DMS114 treated with DMSO at 0.1 percent for 48 hours (cell line): Measurements from ENCODE around the gene NFIA.

Experiments
- DNase-seq: peaks from one replicate; lab custom pipeline; 2025; ENCODE audit not compliant: unreplicated experiment; lab: John Stamatoyannopoulos, UW

Gene NFIA

DNA sequence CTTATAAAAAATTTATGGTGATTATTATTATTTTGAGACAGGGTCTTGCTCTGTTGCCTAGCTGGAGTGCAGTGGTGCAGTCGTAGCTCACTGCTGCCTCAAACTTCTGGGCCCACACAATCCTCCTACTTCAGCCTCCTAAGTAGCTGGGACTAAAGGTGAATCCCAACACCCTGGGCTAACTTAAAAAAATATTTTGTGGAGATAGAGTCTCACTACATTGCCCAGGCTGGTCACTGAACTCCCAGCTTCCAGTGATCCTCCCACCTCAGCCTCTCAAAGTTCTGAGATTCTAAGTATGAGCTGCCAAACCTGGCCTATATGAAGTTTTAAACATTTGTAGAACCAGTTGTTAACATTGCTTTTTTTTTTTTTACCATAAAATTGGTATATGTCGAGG is 18.2 kb downstream of the NFIA start:
- DNase-seq = no peak

DNA sequence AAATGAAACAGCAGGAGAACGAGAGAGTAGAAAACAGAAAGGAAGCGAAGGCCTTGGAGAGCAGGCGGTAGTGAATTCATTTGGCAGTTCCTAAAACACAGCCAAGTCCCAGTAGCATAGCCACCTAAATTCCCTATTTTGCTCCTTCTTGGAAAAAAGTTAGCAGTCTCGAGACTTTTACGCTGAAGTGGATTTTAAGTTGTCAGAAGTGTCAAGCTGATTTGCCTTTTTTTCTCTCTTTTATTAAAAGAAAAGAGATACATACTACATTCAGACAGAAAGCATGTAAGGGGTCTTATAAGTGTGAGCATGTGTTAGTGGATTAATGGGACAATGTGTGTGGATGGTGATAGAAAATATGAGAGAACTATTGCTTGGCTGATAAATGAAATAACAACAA is 19.2 kb downstream of the NFIA start:
- no peak for DNase-seq

DNA sequence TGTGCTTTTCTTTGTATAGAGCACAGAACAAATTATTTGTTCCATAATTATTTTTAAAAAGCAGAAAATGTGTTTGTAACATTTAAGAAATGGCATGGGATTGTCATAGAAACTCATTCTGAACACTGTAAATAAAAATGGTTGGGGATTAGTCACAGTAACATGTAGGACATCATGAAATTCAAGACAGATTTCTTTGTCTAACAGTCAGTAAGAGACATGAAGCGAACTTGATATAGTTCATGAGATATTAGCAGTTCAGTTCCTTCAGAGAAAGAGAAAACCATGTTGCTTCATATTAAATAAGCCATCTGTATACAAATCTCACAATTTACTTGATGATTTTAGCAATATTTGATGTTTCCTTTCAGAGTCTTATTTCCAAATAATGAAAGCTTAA is 19.7 kb downstream of the NFIA start:
- no peak for DNase-seq

DNA sequence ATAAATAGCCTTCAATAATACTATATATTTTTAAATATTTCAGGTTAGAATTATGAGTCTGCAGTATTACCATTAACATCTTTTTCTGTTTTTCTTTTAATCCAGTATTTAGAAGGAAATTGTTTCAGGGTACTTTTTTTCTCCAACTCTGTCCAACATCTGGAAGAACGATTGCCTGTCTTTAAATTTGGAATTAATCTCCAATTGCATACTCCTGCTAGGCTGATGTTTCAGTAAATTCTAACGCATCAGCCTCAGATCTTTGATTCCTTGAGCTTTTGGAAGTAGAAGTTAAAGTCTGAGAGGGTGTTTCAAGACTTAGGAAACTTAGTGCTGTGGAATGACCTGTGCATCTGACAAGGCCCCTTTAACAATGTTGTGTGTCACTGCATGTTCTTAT is 20.3 kb downstream of the NFIA start:
- no peak for DNase-seq

DNA sequence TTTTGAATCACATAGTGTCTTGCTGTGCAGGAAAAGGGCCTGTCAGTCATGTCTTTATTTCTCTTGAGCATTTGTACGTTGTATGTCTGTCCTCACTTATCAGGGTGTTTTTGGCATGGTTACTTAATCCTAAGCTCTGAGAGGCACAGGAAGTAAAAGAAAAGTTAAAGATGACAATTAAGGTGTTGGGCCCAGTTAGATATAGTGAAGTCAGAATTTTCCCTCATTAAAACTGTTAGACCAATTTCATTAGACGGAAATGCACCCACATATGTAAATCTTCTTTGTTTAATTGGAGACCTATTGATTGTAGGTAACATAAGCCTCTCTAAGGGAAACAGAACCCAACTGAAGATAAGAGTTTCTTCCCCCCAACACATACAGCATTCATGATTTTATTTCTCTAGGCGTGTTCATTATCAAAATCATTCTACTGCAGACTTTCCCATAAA is 21.9 kb downstream of the NFIA start:
- no peak for DNase-seq

DNA sequence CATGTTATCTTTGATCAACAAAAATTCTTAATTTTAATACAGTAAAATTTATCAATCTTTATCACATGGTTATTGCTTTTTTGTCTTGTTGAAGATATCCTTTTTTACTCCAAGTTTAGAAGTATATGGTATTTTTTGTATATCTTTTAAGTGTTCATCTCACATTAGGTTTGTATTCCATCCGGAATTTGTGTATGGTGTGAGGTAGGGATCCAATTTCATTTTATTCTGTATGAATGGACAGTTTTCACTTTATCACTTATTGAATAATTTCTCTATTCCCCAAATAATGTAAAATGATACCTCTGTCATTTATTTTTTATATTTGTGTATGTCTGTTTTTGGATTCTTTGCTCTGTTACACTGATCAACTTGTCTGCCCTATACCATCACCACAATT is 25.3 kb downstream of the NFIA start:
- no peak for DNase-seq

DNA sequence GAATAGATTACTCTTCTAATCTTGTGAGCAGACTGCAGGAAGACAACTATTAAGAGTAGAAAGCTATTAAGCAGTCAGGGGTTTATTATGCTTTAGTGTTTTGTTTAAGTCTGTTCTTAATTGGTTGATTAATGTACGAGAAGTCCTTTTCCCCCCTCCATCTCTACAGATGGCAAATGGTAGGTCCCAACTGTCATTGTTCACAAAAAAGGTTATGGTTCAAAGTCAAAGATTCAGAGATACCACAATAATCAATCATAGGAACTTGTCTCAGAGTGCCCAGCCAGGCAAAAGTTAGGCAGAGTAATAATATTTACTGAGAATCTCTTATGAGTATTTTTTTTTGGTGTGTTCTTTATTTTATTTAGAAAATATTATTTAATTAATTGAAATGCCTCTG is 26.8 kb downstream of the NFIA start:
- DNase-seq = no peak

DNA sequence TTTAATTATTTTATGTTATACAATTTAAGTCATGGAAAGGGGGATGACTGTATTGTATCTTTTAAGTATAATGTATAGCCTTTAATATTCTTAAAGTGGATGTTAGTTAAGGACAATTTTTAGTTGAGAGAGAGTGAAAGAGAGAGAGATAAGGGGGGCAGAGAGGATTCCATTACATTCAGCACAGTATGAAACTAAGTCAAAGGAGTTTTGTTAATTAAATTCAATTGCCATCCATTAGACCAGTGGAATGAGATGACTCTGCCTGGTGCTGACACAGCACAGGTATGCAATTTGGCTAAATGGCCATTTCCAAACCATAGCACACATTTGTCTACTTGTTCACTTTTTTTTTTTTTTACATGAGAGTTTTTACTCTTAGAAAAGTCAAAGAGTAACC is 27.5 kb downstream of the NFIA start:
- DNase-seq = no peak

DNA sequence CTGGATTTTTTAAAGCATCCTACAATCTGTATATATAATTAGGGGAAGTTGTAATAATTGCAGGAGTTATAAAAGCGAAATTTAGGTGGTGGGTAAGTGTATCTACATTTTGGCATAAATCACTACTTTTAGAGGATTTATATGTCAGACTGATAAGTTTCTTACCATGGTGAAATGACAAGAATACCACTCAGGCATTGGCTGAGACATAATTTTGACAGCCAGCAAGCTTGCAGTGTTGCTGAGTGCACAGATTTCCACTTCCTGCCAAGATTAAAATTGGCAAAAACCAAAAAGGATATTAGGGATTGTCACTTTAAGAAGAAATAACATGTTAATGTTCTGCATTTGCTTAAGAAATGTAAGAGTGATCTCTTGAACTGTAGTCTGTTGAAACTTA is 28.2 kb downstream of the NFIA start:
- no peak for DNase-seq

DNA sequence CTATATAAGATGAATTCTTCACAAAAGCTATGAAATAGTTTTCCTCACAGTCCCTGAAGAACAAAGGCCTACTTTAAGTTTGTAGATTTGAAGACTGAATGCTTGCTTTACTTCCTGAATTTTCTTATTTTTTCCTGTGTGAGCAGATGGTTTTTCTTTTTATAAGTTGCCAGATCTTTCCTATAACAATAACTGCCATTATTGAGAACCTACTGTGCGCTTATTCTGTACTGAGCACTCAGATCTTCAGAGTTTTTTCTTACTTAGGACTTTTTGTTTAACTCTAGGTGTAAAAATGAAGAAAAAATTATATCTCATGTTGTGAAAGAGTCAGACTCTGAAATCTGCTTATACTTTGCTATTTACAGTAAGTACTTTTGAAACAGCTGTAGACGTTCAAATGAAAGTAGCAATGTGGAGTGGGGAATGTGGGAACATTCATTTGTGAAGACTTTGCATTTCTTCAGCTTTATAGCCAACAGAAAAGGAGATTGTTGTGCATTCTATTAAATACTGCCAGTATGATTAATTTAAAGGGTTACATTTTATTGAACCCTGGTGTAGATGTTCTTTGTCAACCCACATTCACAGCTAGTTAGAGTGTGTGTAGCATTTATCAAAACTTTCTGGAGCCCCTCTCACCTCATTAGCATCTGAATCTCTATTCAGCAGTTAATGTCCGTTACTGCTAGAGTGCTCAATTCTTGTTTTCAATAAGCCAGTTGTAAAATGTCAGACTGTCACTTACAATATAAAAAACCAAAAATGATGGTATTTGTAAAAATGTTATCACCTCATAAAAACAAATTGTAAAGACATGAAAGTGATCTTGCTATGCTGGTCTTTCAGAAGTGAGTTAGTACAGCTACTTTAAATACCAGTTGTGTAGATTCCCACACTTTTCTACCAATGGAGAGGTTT is 29.0 kb downstream of the NFIA start:
- DNase-seq = no peak

DNA sequence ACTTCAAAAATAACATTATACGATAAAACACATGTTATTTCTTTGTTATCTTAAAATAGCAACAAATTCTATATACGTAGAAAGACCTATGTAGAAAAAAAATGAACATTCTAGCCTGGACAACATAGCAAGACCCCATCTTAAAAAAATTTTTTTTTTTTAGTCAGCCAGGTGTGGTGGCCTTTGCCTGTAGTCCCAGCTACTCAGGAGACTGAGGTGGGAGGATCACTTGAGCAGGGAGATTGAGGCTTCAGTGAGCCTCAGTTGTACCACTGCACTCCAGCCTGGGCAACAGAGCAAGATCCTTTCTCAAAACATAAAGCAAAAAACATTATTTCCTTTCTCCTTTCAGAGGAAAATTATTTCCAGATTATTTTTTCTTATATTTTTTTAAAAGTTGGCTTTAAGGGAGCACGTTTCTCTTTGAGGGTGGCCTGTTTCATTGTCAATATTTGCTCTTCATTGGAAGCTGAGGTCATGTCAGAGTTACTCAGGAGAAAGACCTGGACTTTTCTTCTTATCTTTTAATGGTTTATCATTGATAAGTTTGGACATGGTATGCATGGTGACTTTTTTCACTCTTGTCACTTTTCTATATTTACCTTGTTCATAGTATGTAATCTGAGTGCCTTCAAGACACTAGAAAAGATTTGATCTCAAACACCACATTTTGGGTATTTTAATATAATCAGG is 32.0 kb downstream of the NFIA start:
- no peak for DNase-seq

DNA sequence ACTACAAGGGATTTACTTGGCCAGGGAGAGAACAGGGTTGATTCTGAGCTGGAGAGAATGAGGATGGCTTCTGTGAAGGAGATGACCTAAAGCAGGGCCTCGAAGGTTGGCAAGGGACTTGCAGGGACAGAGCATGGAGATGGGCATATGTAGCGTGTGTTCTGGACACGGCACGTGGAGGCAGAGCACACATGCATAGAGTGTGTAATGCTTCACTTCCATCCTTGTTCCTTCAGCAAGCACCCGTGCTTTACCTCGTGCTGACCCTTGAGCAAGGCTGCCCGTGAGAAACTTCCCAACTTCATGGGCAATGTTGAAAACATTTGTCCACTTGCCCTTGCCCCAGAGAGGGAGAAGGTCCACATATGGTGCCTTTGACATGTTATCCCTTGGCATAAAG is 33.1 kb downstream of the NFIA start:
- DNase-seq = no peak

DNA sequence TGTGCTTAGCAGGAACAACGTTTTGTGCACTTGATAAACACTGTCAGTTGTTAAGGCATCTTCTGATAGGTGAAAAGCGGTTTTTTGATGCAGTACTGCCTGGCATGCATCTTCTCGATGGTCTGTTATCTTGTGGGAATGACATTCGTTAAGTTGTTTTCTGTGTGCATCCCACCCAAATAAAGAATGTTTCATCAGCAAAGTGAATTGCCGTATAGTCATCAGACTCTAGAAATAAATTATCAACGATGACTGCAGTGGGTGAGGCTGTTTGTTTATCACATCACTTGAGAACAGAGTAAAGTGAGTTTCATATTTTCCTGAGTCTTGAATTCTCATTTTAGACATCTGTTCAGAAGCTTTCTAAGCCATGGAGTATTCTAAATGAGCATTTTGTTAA is 34.1 kb downstream of the NFIA start:
- no peak for DNase-seq

DNA sequence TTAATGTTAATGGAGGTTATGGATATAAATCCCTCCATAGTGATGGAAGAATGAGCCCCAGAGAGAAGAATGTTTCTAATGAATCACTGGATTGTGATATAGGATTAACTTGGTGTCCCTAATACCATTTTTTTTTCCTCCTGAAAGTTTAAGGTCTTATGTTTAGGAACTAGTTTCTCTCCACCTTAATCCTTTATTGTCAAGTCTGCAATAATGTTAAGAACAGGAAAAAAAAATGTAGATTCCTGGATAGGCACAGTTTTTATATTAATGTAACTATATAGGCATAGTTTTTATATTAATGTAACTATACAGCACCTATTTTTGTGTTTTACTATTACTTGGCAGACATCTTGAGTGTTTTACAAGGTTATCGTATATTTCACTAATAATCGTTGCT is 34.9 kb downstream of the NFIA start:
- no peak for DNase-seq

DNA sequence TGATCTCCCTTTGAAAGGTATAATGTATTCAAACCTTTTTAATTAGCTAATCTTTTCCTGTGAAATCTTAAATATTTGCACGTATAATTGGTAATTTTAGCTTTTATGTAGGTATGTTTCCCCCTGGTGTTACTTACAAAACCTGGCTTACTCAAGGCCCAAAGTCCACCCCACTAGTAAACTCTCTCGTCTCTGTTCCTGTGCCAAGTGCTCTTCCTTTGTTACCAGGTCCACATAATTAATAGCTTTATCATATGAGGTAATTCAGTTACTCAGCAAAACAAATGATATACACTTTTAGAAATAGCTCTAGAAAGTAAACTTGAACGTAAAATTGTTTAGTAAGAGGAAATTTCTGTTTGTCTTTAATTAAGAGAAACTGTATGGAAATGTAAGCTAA is 36.7 kb downstream of the NFIA start:
- no peak for DNase-seq

DNA sequence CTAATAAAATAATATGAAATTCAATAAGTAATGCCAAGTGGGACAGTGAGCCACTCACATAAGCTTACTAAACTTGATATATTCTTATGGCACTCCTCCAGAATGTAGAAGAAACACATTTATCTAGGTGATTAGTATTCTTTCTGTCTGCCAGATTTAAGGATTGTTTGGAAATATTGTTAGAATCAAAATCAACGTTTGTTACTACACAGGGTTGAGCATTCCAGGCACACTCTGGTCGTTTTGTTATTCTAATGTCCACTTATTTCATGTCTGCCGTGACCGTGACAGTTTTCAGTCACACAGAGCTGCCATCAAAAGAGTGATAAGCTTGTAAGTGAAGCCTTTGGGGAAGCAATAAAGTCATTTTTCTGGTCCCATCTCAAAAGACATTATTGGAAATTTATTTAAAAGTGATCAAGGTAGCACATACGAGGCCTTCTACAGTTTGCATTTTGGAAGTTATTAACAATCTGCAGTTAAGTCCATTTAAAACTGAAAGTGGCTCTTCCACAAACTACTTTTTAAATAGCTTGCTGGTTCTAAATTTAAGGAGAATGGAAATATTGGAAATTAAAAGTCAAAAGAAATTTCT is 38.0 kb downstream of the NFIA start:
- DNase-seq = no peak

DNA sequence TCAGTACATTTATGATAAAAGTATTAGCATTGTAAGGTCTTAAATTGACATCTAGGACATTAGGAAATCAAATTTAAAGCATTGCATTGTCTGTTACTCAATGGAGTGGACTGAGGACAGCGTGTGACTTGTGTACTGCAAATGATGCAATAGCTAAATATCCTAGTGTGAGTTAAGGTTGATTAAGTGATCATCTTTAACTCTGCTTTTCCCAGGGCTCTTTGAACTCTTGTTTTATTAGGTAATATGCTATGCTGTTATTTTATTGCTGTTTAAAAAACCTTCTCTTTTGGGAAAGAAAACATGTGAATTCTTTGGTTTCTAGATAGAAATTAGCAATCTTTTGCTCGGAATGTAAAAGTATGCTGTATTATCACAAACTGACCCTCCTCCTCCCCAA is 38.6 kb downstream of the NFIA start:
- no peak for DNase-seq

DNA sequence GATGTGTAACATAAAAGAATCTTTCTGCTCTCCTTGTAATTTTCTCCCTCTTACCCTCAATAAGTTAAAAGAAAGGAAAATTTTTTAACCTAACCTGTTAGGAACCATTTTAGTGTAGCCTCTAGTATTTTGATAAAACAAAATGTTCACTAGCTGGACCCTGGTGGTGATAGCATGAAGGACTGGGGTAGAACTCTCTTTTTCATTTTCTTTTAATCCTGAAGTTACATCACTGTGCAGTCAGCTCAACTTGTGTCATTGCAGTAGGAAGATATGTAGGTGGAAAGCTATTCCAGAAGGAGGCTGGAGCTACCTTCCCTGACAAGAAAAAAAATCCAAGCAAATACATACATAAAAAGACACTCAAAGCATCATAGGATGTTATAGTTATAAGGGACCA is 39.3 kb downstream of the NFIA start:
- no peak for DNase-seq

DNA sequence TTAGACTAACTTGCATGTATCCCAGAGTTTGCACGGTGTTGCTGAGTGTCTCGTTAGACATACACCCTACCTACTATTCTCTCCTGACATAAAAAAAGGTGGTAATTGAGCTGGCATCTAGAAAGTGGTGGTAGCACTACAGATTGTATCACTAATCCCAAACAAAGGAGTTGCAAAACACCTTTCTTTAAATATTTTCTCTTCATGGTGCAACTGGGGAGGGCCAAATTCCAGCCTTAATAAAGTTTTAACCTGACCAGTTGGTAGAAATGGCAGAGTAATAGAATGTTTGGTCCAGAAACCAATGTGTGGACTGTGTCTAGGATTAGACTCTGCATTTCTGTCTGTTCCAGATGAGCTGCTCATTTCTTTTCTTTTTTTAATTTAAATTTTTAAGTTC is 40.0 kb downstream of the NFIA start:
- DNase-seq = no peak

DNA sequence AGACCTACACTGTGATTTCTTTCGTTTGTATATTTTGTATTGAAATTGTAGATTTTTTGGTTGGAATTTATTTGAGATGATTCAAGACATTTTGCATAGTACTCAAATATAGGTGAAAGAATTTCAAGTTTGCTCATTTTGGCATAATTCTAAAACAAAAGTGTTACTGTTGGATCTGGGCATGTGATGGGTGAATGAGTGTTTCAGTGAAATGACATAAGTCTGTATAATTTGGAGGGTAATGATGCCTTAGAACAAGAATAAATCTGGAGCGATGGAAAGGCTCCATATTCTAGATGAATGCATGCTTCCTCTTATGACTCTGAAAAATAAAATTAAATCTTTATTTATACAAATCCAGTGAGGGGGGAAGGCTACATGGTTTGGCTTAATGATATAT is 41.0 kb downstream of the NFIA start:
- no peak for DNase-seq

DNA sequence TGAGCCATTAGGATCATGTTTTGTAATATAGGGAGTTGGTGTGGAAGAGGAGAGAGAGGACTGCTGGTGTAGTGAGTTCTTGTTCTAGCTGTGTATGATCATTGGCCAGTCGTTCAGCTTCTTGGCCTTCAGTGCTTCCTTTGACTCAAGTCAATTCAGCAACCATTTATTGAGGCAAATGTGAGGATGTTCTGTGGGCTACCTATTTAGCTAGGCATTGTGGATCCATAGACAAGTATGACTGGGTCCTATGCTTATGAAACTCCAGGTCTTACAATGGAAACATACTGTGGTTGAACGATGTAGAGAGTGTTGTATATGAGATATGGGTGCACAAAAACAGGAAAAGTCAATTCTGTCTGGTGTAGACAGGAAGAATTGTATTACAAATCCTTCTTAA is 41.7 kb downstream of the NFIA start:
- no peak for DNase-seq

DNA sequence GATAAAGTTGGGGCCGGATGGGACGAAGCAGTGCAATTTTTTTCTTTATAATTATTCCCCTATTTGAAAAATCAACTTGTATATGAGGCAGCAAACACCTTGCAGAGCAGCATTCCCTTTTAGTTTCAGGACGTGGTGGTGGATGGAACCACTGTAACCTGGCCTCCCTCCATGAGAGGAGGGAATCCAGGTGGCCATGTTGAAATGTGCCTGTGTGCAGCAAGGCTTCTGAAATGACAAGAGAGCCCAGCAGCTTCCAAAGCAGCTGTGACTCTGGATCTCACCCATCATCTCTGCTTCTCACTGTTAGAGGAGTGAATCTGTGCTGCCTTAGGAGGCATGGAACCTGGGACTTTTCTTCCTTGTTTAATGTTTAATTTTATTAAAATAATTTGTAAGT is 42.3 kb downstream of the NFIA start:
- DNase-seq = no peak
